Hematopoietic multipotent progenitor cell treated with erythropoietin and hydrocortisone succinate and interleukin-3 and kit ligand, for 15 days (in vitro differentiated cells): ENCODE measurements around the gene FAM222A.
A peak's percentile ranks its signal among the peaks of the same experiment; 100 is the strongest.

ENCODE experiments used
- DNase-seq: peaks from one replicate; pipeline ENCODE4 v3.0.0-alpha.2; 2015; ENCODE audit warnings: low spot score

Gene FAM222A

GRCh38 chr12:109725321-109726105 lies 11.9 kb downstream of the FAM222A start:
- DNase-seq = no peak

DNA sequence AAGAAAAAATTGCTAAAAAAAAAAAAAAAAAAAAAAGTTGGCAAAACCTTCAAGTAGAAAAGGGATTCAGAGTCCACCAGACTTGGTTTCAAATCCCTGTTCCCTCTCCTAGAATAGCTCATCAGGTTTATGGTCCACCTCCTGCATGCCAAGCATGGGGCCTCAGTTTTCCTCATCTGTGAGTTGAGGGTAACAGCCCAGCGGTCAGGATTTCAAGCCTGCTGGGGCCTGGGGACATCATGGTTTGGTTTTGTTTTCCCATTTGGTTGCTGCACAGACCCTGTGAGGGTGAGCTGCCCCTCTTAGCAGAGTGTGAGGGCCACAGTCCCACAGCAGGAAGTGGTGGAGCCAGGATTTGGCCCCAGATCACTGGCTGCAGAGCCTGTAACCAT lies 12.5 kb downstream of the FAM222A start:
- DNase-seq = no peak

DNA sequence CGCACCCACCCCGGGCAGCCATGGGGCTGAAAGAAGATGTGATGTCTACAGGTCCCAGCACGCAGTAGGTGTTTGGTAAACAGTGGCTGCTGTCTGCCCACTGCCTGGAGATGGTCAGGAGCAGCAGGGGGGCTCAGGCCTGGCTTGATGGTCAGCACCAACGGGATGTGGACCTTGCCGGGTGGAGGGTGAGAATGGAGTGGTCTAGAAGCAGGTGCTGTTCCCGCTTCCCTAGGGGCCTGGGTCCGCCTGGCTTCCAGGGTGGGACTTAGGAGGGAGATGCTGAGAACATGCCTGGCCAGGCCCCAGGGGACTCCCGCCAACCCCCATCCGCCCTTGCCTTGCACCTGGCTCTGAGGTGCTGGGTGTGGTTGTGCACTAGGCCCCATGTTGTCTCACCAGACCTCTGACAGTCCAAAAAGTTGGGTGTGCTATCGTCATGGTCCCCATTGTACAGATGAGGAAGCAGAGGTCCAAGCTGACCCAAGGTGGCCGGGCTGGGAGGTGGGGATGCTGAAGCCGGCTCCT lies 12.9 kb downstream of the FAM222A start:
- DNase-seq = no peak

DNA sequence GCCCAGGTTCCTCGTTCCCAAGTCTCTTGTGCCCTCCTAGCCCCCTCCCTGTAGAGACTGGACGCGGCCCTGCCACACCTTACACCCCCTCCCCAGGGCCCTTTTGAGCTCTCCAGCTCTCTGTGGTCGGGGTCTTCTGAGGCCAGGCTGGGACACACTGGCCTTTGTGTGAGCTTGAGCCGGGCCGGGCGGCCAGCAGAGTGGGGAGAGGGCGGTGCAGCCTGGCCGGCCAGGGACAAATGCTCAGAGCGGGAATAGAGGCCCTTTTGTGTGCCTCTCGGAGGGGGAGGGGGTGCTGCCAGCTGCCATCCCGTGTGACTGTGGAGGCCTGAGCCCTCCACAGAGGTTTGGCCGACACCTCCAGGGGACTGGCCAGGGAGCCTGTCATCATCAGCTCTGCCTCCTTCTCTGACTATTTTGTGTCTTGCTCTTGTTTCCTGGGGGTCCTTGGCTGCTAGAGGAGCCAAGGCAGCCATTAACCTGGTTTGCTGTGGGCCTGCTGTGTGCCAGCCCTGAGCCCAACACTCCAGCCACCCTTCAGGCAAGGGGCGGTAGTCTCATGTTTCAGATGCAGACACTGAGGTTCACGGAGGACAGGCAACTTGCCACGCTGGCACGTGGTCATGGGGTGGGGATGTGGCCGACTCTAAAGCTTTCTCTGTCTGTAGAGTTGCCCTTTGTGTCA lies 13.6 kb downstream of the FAM222A start:
- DNase-seq = no peak

- DNase-seq = no peak
Measured at GRCh38 chr12:109727746-109728726, 14.4 kb downstream of the FAM222A start.

DNA sequence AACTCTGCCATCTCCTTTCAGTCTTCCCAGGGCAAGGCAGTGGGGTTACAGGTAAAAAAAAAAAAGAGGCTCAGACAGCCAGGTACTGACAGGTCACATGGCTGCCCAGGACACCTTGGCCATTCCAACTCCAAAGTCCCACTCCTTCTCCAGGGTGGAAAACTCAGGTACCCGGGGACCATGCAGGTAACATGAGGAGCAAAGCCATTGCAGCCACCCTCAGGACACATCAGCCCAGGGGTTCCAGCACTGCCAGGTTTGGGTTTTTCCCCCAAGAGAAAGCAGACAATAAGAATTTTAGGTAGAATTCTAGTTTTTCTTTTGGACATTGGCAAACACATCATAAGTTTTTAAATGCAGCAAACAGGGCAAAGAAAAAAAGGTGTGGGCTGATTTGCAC lies 15.3 kb downstream of the FAM222A start:
- DNase-seq = no peak

GRCh38 chr12:109729371-109729781 lies 15.8 kb downstream of the FAM222A start:
- DNase-seq = no peak

- no peak for DNase-seq
Measured at GRCh38 chr12:109729801-109730200, 16.2 kb downstream of the FAM222A start.

- no peak for DNase-seq
Measured at GRCh38 chr12:109730306-109731145, 16.9 kb downstream of the FAM222A start.

- DNase-seq = no peak
Measured at GRCh38 chr12:109731231-109731731, 17.7 kb downstream of the FAM222A start.

DNA sequence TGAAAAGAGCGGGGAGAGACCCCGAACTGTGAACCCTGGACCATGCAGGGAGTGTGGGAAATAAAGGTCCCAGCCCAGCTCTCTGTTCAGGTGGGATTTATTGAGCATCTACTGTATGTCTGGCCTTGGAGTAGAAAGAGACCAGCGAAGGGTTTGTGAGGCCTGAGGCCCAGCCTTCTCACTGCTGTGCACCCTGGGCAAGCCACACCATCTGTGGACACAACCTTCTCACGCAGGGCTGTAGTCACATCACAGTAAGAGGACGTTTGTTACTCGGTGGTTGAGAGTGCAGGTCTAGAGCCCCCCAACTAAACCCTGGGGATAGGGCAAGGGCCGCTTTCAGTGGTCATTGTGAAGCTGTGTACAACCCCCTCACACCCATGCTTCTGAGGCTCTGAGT lies 18.2 kb downstream of the FAM222A start:
- no peak for DNase-seq

GRCh38 chr12:109732321-109733305 lies 19.0 kb downstream of the FAM222A start:
- no peak for DNase-seq

GRCh38 chr12:109734219-109735000 lies 20.8 kb downstream of the FAM222A start:
- no peak for DNase-seq

GRCh38 chr12:109735051-109735521 lies 21.5 kb downstream of the FAM222A start:
- DNase-seq = no peak

GRCh38 chr12:109735825-109736551 lies 22.4 kb downstream of the FAM222A start:
- no peak for DNase-seq

- DNase-seq = peak; percentile 16
Measured at GRCh38 chr12:109736552-109737108, 23.0 kb downstream of the FAM222A start.

DNA sequence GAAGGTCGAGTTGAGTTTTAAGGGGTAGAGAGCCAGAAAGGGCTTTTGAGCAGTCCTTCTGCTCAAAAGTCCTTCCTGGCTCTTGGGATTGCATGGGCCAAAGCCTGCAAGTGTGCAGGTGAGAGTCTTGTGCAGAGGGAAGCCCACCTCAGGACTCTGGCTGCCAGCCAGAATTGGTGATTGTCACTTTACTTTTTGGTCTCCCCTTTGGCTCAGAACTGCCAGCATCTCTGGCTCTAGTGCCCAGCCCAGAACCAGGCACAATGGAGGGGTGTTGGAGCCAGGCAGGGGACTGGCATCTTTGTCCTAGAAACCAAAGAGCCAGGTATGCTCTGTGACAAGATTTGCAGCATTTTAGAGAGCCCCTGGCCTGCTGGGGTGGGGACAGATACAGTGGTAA lies 23.5 kb downstream of the FAM222A start:
- no peak for DNase-seq

DNA sequence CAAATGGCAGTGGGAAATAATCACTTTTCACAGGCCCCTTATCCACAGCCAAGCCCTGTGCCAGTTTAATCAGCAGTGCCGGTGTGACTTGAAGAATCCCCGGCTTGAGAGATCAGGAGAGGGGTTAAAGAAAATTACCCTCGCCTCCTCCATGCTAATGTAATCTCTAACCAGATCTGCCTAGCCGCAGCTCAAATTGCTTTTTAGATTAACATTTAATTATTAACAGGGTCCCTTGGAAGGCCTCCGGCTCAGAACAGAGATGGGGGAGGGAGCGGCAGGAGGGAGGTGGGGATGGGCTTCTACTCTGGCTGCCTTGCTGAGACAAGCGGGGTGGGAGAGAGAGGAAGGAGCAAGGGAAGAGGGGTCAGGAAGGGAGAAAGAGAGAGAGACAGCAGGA lies 24.0 kb downstream of the FAM222A start:
- no peak for DNase-seq
